PFSK-1 (cell line): ENCODE results near the gene YBX2.

Source experiments
- FOXP2 ChIP-seq: optimal IDR thresholded peaks from 2 replicates; pipeline ENCODE3; 2011; ENCODE audit warnings: borderline replicate concordance, control low read depth, inconsistent platforms; ENCODE audit not compliant: insufficient read depth; ENCODE audit errors: extremely low read length, extremely low read depth
- POLR2AphosphoS5 ChIP-seq: IDR thresholded peaks from 2 replicates; pipeline ENCODE4 v1.6.1; 2012; ENCODE audit warnings: low read depth, mild to moderate bottlenecking, control low read depth, low read length, moderate library complexity
- REST ChIP-seq, 2 experiments: IDR thresholded peaks; 2 replicates each; pipeline versions ENCODE4 v1.6.1 to v1.8.0; 2011 to 2012; ENCODE audit warnings: low read depth in 2 of 2, low read length in 2 of 2, control low read depth in 1 of 2, inconsistent platforms in 1 of 2, mild to moderate bottlenecking in 1 of 2, moderate library complexity in 1 of 2; ENCODE audit not compliant: insufficient read depth in 1 of 2
- SIN3A ChIP-seq: IDR thresholded peaks from 2 replicates; pipeline ENCODE4 v1.6.1; 2012; ENCODE audit warnings: mild to moderate bottlenecking, low read length, moderate library complexity, borderline replicate concordance; ENCODE audit not compliant: insufficient read depth
- TAF1 ChIP-seq: IDR thresholded peaks from 2 replicates; pipeline ENCODE4 v1.6.1; 2012; ENCODE audit warnings: low read length, control low read depth, borderline replicate concordance; ENCODE audit not compliant: insufficient read depth

The YBX2 gene

GRCh38 chr17:7336240-7337175 lies 42.1 kb upstream of the YBX2 start, which contains the start of gene ACAP1:
ACAP1 (plus strand) TSS chr17:7336529; CDS start chr17:7336735, 206 bp downstream.
- TF ChIP-seq TAF1 = no peak
- TF ChIP-seq SIN3A = no peak
- no peak for TF ChIP-seq POLR2AphosphoS5
- no peak for TF ChIP-seq REST (IDR thresholded peaks at IDR 0.05; ENCODE audit: insufficient read depth in 1 of 2, low read depth in 2 of 2, low read length in 2 of 2)
- TF ChIP-seq FOXP2 = no peak

- no peak for TF ChIP-seq SIN3A
- TF ChIP-seq TAF1 = no peak
- TF ChIP-seq FOXP2 = no peak
- TF ChIP-seq POLR2AphosphoS5 = no peak
- TF ChIP-seq REST (IDR thresholded peaks at IDR 0.05; ENCODE audit: insufficient read depth in 1 of 2, low read depth in 2 of 2, low read length in 2 of 2) = no peak
These were observed 40.6 kb upstream of the YBX2 start for GRCh38 chr17:7334938-7335538.

- TF ChIP-seq TAF1 (no peak), SIN3A (no peak), FOXP2 (no peak), REST (IDR thresholded peaks at IDR 0.05; ENCODE audit: insufficient read depth in 1 of 2, low read depth in 2 of 2, low read length in 2 of 2) (no peak), POLR2AphosphoS5 (no peak)
These were observed 37.7 kb upstream of the YBX2 start for GRCh38 chr17:7332111-7332510.

- TF ChIP-seq FOXP2 = no peak
- no peak for TF ChIP-seq POLR2AphosphoS5
- no peak for TF ChIP-seq SIN3A
- no peak for TF ChIP-seq REST (IDR thresholded peaks at IDR 0.05; ENCODE audit: insufficient read depth in 1 of 2, low read depth in 2 of 2, low read length in 2 of 2)
- no peak for TF ChIP-seq TAF1
These were observed 36.2 kb upstream of the YBX2 start for GRCh38 chr17:7330638-7331015.
